ENCODE results near the gene TEAD3.

Gene TEAD3

DNA sequence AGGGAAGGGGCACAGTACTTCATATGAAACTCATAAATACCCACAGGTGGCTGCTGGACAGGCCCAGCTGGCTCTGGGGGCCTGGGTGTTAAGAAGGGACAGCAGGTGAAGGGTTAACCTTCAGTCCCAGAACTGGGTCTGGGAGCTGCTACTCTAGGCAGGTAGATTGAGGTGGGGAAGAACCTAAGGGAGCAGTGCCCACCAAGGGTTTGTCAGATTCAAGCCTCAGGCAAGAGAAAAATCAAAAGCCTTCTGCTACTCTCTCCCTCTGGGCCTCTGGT, 23.1 kb downstream of the TEAD3 start:
- no peak for DNase-seq

DNA sequence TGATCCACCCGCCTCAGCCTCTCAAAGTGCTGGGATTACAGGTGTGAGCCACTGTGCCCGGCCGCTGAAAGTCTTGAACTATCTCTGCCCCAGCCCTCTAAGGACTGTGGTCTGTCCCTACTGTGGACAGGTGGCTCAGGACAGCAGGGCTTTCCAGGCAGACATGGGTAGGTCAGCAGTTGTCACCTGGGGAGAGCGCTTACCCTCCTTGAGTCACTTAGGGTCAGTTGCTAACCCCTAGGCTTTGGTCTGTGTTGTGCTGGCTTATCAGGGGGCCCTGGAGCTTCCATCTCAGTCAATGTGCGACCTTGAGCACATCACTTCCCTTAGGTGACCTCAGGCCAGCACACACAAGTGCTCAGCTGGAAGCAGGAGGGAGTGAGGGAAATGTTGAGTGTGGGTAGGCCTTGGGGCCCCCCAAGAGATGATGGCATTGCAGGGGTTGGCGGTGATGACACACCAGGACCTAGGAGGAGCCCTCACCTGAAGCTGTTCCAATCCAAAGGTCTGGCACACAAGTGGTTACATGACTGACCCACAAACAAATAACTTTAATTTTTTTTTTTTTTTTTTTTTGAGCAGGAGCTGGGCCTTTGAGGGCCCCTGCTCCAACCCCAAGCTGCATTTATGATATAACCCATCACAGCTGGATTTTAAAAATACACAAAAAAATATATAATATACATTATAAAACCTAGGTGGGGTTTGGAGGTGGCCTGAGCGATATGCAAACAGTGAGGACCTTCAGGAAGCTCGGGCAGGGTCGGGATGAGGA, 23.6 kb downstream of the TEAD3 start:
- DNase-seq, result no peak

GRCh38 chr6:35471836-35472345, 25.0 kb downstream of the TEAD3 start:
- no peak for DNase-seq

GRCh38 chr6:35470663-35471120, 26.2 kb downstream of the TEAD3 start:
- no peak for DNase-seq

GRCh38 chr6:35469751-35470662, 26.9 kb downstream of the TEAD3 start:
- DNase-seq, result no peak

DNA sequence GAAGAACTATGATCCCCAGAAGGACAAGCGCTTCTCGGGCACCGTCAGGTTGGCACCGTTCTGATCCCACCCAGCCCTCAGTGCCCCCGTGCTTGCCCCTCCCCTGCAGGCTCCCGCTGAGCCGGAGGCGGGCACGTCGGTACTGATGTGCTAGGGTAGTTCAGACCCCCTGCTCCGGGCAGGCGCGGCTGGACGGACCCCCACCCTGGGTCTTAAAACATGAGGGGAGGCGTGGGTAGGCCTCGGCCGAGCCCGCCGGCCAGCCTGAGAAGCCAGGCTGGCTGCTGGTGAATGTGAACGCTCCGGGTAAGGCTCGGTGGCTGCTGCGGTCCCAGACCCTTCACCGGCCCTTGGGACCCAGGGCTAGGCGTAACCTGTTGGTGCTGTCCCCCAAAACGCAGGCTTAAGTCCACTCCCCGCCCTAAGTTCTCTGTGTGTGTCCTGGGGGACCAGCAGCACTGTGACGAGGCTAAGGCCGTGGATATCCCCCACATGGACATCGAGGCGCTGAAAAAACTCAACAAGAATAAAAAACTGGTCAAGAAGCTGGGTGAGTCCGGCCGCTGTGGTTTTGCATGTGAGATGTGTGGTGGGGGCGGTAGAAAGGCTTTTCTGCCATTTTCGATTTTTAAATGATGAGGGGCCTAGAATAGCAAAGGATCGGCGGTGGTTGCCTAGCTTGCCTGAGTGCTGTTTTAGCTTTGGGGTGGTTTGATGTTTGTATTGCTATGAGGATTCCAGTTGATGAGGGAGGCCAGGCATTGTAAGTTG, 27.7 kb downstream of the TEAD3 start:
- no peak for DNase-seq

- peak; percentile 92 for DNase-seq
Measured at GRCh38 chr6:35468181-35468979, 28.5 kb downstream of the TEAD3 start, which contains the start of gene RPL10A. RPL10A (plus strand) TSS chr6:35468401; CDS start chr6:35468435, 34 bp downstream.

GRCh38 chr6:35465646-35466045, 31.2 kb downstream of the TEAD3 start:
- DNase-seq, result no peak

DNA sequence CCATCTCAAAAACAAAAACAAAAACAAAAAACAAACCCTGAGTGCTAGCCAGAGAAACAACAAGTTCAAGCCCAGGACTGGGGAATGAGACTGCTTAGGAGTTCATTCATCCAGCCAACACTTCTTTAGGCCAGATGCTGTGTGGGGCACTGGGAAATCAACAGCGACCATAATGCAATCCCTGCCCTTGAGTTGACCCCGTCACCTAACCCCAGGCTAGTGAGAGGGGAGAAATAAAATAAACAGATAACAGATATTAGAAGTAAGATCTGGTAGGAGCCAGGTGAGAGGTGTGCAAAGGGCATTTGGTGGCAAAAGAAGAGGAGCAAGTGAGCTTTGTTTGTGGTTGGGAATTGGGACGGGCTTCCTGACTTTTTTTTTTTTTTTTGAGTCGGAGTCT, 33.6 kb downstream of the TEAD3 start:
- no peak for DNase-seq

- no peak for DNase-seq
Measured at GRCh38 chr6:35461270-35461669, 35.6 kb downstream of the TEAD3 start.

DNA sequence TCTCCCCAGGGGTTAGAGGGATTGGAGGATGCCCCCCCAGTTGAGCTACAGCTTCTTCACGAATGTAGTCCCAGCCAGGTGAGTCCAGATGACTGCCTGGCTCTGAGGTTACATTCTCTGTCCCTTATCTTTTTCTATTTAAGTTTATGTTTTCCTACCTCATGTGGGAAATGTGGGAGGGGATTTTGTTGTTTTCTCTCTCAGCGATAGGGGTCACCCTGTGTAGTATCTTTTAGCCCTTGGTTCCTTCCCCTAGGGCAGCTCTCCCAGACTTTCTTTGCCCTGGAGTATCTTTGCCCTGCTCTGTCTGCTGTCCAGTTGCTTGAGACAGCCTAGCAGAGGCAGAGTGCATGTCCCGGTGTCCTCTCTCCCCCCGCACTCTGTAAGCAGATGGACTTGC, 39.0 kb downstream of the TEAD3 start:
- no peak for DNase-seq

GRCh38 chr6:35454391-35455110, 42.3 kb downstream of the TEAD3 start:
- DNase-seq, result no peak

GRCh38 chr6:35453236-35453635, 43.6 kb downstream of the TEAD3 start:
- DNase-seq, result no peak

- DNase-seq, result peak; percentile 87
Measured at GRCh38 chr6:35452183-35453090, 44.4 kb downstream of the TEAD3 start, which contains the start of gene FANCE. FANCE (plus strand) TSS chr6:35452338; CDS start chr6:35452546, 208 bp downstream.

- no peak for DNase-seq
Measured at GRCh38 chr6:35451354-35452182, 45.3 kb downstream of the TEAD3 start.

DNA sequence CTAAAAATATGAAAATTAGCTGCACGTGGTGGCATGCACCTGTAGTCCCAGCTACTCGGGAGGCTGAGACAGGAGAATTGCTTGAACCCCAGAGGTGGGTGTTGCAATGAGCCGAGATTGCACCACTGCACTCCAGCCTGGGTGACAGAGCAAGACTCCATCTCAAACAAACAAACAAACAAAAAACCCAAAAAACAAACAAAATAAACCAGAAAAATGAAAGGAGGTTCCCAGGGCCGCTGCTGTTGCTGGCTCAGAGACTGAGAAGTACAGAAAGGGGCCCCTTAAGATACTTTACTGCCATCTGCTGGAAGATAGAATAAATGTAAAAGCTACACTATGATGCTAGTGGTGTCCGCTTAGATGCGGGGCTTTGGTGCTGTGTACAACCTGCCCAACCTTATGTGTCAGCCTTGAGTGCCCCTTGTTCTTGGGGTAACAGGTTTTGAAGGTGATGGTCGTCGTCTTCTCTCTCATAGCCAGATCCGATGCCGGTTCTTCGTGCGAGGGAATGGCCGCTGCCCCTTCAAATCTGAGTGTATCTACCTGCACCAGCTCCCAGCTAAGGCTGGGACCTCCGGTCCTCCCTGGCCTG, 47.5 kb downstream of the TEAD3 start:
- DNase-seq, result peak; percentile 22

- DNase-seq, result no peak
Measured at GRCh38 chr6:35448191-35448590, 48.7 kb downstream of the TEAD3 start.

- no peak for DNase-seq
Measured at GRCh38 chr6:35445691-35446090, 51.2 kb downstream of the TEAD3 start.

Data from stimulated activated naive CD4-positive, alpha-beta T cell treated with Interleukin-2 at 50 U/mL for 16 hours (primary cell).